Natural killer cell (primary cell): Measurements from ENCODE around the gene KIFC3. TPM values are rescaled to one million over a fixed set of nuclear protein-coding genes. Genes with fewer than 3 reads are reported as not detected.

Experiments
- ATAC-seq, 3 donors: fragments of 150-1000 bp in 2 of 3; fragments of 200-7000 bp in 1 of 3; cut with Tn5 transposase; 1 replicate in 1 of 3; 2 replicates in 2 of 3; pipeline ENCODE4 v1.10.0; 2021; ENCODE audit warnings: mild to moderate bottlenecking in 2 of 3, moderate library complexity in 2 of 3
- DNase-seq, 2 donors: peaks; one replicate each; pipeline versions ENCODE4 v3.0.0 to v3.0.0-alpha.2; 2013 to 2021; ENCODE audit warnings: mixed read lengths in 1 of 2
- H3K27ac ChIP-seq: one replicate; pipeline ENCODE4 v1.5.1; 2013; ENCODE audit warnings: mild to moderate bottlenecking, low read length
- H3K27me3 ChIP-seq: one replicate; pipeline ENCODE4 v1.6.1; 2013; ENCODE audit warnings: low read length; ENCODE audit not compliant: control insufficient read depth, insufficient read depth
- H3K36me3 ChIP-seq: one replicate; pipeline ENCODE4 v1.6.1; 2013; ENCODE audit warnings: low read length; ENCODE audit not compliant: control insufficient read depth, insufficient read depth
- H3K4me1 ChIP-seq: one replicate; pipeline ENCODE4 v1.6.1; 2013; ENCODE audit warnings: low read length; ENCODE audit not compliant: control insufficient read depth, insufficient read depth
- H3K4me3 ChIP-seq: one replicate; pipeline ENCODE4 v1.5.1; 2013; ENCODE audit warnings: low read length
- H3K9me3 ChIP-seq: one replicate; pipeline ENCODE4 v1.6.1; 2013; ENCODE audit warnings: low read length; ENCODE audit not compliant: control insufficient read depth, insufficient read depth
- H3K27ac Mint-ChIP-seq, 2 donors: one replicate each; pipeline ENCODE4 v1.8.0; 2022; ENCODE audit warnings: mild to moderate bottlenecking in 2 of 2, mixed read lengths in 2 of 2, moderate library complexity in 1 of 2
- H3K27me3 Mint-ChIP-seq, 2 donors: one replicate each; pipeline ENCODE4 v1.8.0; 2022; ENCODE audit warnings: low read depth in 2 of 2, mixed read lengths in 2 of 2
- H3K36me3 Mint-ChIP-seq: one replicate; pipeline ENCODE4 v1.8.0; 2022; ENCODE audit warnings: mixed read lengths
- H3K4me1 Mint-ChIP-seq, 2 donors: one replicate each; pipeline ENCODE4 v1.8.0; 2022; ENCODE audit warnings: mixed read lengths in 2 of 2
- H3K4me3 Mint-ChIP-seq: one replicate; pipeline ENCODE4 v1.8.0; 2022; ENCODE audit warnings: mild to moderate bottlenecking, moderate library complexity, mixed read lengths
- H3K9me3 Mint-ChIP-seq, 2 donors: one replicate each; pipeline ENCODE4 v1.8.0; 2022; ENCODE audit warnings: mixed read lengths in 2 of 2
- WGBS: methylation state at CpG from one replicate; pipeline ENCODE4 v1.1.7; 2013; ENCODE audit warnings: missing lambda C conversion rate; ENCODE audit not compliant: insufficient coverage; 5-methylcytosine and 5-hydroxymethylcytosine counted together
- intact Hi-C: fragments of 100-400 bp; cut with micrococcal nuclease; formaldehyde crosslinking; loops from one replicate; pipeline ENCODE4 v1.14.2; 2022
- total RNA-seq, 4 donors: library from RNA; stranded (reverse); fragments of 120-200 nt in 1 of 4; gene quantifications; one replicate each; pipeline versions ENCODE4 v1.2.3 to v1.2.4, GENCODE V29; 2013 to 2022
- TF ChIP-seq, protein P1 (sequence below): fragments of 200-600 bp; IDR thresholded peaks from one replicate; pipeline ENCODE4 v1.8.0; 2022; ENCODE audit warnings: antibody characterized with exemption

KIFC3 gene
- total RNA-seq, 3 donors from 2014 or later (not counting 1 experiment from before 2014, with no cell fraction given), result 54.2 to 106 (median 84.9) TPM

DNA sequence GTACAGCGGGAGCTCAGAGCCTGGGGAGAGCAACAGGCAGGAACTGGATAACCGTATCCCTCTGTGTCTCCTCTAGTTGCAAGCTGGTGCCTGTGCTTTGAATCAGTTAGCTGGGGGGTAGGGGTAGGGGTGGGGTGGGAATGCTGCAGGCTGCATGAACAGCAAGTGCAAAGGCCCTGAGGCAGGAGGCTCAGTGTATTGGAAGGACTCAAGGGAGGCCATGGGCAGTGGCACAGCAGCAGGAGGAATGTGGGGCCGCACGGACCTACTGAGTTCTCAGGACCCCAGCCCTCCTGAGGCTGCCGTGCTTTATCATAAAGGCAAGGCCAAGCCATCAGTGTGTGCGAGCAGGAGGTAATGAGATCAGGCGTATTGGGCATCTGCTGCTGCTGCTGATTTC is 63.4 kb downstream of the KIFC3 start:
- peaks cover 26 to 33% of the 10 kb centered on the region in 2 donors for H3K4me1 Mint-ChIP-seq
- DNase-seq, result no peak
- Histone ChIP-seq H3K4me3 (no peak overlapping the region), H3K4me1 (peaks cover 24% of the 10 kb centered on the region), H3K27me3 (no peaks in the 10 kb centered on the region), H3K9me3 (no peaks in the 10 kb centered on the region), H3K36me3 (peaks cover 3% of the 10 kb centered on the region), H3K27ac (no peak overlapping the region)
- TF ChIP-seq, protein P1, sequence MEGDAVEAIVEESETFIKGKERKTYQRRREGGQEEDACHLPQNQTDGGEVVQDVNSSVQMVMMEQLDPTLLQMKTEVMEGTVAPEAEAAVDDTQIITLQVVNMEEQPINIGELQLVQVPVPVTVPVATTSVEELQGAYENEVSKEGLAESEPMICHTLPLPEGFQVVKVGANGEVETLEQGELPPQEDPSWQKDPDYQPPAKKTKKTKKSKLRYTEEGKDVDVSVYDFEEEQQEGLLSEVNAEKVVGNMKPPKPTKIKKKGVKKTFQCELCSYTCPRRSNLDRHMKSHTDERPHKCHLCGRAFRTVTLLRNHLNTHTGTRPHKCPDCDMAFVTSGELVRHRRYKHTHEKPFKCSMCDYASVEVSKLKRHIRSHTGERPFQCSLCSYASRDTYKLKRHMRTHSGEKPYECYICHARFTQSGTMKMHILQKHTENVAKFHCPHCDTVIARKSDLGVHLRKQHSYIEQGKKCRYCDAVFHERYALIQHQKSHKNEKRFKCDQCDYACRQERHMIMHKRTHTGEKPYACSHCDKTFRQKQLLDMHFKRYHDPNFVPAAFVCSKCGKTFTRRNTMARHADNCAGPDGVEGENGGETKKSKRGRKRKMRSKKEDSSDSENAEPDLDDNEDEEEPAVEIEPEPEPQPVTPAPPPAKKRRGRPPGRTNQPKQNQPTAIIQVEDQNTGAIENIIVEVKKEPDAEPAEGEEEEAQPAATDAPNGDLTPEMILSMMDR, result no peak
- H3K9me3 Mint-ChIP-seq, result no peaks in the 10 kb centered on the region
- no peak for ATAC-seq
- intact Hi-C loops, result loop anchor here (5.0 kb wide), 5 partner anchors 73 to 552 kb away; partner anchors contain the start of genes CCDC102A, CFAP20, PSME3IP1 and RSPRY1
- WGBS, result 88% methylated on average over 7 of the region's 7 CpGs
- H3K27ac Mint-ChIP-seq, result no peak overlapping the region
- no peak overlapping the region for H3K4me3 Mint-ChIP-seq
- no peaks in the 10 kb centered on the region for H3K27me3 Mint-ChIP-seq
- no peaks in the 10 kb centered on the region for H3K36me3 Mint-ChIP-seq

DNA sequence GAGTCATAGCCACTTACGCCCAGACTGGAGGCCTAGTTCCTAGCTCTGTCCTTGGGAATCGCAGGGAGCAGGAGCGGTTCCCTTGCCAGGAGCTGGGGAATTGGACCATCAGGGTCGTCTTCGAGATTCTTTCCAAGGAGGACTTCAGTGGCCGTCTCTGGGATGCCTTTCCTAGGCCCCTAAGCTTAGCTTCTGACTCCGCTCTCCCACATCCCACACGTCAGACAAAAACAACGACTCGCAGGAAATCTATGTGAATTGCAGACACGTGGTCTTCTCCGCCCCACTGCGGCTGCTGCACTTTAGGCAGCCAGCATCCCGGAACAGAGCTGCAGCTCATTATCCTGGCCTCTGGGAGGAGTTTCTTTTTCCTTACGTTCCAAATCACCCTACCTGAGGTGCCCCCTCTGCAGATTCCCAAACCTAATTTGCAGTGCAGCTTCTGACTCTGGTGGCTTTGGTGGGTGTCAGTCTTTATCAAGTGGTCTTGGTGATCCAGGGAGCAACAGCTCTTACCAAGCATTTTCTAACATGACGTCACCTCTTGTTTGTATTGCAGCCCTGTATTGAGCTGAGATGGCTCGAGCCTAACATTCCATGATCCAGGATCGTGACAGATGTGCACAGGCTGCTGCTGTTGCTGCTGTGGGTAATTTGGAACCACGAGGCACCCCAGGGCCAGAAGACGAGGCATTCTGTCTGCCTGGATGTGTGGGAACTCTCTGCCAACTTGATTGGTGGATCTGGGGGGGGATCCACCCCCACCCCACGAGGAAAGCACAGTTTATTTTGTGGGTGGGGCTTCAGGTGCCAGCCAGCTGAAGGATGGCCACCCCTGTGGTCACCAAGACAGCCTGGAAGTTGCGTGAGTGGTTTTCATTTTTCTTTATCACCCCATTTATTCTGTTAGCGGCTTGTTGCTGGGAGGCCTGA is 65.6 kb downstream of the KIFC3 start:
- Histone ChIP-seq H3K27ac (peak overlapping the region; percentile 54), H3K9me3 (no peaks in the 10 kb centered on the region), H3K36me3 (no peaks in the 10 kb centered on the region), H3K4me1 (peaks cover 24% of the 10 kb centered on the region), H3K27me3 (no peaks in the 10 kb centered on the region), H3K4me3 (peak overlapping the region; percentile 67)
- Mint-ChIP-seq H3K27ac (peak overlapping the region; percentile 96), H3K4me3 (peak overlapping the region; percentile 95), H3K27me3 (no peaks in the 10 kb centered on the region), H3K9me3 (no peaks in the 10 kb centered on the region), H3K36me3 (no peaks in the 10 kb centered on the region), H3K4me1 (peaks cover 34 to 37% of the 10 kb centered on the region in 2 donors)
- intact Hi-C loops, result loop anchor here (5.0 kb wide), 5 partner anchors 76 to 549 kb away; partner anchors contain the start of genes CCDC102A, CFAP20, PSME3IP1 and RSPRY1
- DNase-seq (peak in 1 of 2 donors; percentile 78), ATAC-seq (no peak)
- 14% methylated on average over 21 of the region's 23 CpGs for WGBS
- TF ChIP-seq, protein P1, result no peak

DNA sequence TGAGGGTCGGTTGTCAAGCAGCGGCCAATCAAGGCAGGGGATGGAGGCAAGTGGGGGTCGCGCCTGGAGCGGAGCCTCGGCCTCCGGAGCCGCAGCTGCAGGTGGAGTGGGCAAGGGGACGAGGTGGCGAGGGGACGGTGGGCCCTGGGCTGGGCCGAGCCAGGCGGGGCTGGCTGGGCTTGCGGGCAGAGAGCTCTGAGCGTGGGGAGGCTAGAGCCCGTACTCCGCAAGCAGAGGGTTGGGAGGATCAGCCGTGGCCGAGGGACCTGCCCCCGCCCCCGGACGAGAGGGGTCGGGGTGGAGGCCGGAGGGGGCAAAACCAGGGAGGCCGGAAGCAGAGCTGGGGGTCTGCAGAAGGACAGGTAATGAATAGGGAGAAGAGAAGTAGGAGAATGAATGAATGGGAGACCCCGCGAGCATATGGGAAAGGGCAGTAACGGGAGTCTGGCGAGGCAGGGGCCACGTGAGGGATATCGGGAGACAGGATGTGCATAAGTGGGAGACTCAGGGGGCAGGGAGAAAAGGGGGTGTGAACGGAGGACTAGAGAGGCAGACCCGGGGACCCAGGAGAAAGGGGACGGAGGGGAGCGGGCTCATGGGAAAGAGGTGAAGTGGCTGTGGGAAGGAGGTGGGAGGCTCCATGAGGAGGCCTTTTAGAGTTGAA is 66.4 kb downstream of the KIFC3 start, which contains the start of gene KATNB1:
TSS of gene KATNB1 (plus strand) at position 16 of the 664 bp plus-strand sequence. CDS start 1,474 bp downstream, outside the sequence.
- Mint-ChIP-seq H3K36me3 (no peaks in the 10 kb centered on the region), H3K27me3 (no peaks in the 10 kb centered on the region), H3K4me3 (peak within 1 kb of the TSS; percentile 95), H3K9me3 (no peaks in the 10 kb centered on the region), H3K27ac (peak within 1 kb of the TSS; percentile 96), H3K4me1 (peaks cover 34 to 37% of the 10 kb centered on the region in 2 donors)
- DNase-seq, result peak in 1 of 2 donors; percentile 47
- Histone ChIP-seq H3K27me3 (no peaks in the 10 kb centered on the region), H3K9me3 (no peaks in the 10 kb centered on the region), H3K4me3 (peak within 1 kb of the TSS; percentile 70), H3K36me3 (no peaks in the 10 kb centered on the region), H3K4me1 (peaks cover 24% of the 10 kb centered on the region), H3K27ac (peak within 1 kb of the TSS; percentile 67)
- WGBS, result under 1% methylated on average over 35 of the region's 35 CpGs
- intact Hi-C loops, result loop anchor here (1.0 to 5.0 kb wide), 11 partner anchors 21 to 549 kb away; partner anchors contain the start of genes CCDC102A, CFAP20, CIAPIN1 and COQ9
- TF ChIP-seq, protein P1, result no peak
- peak in 2 of 3 donors; percentile 25 to 28 for ATAC-seq
